ENCODE measurements around the gene TFB1M.

- TF ChIP-seq CTCF (IDR thresholded peaks at IDR 0.05; ENCODE audit: low read length), result no peak
- no peak for TF ChIP-seq EZH2 (IDR thresholded peaks at IDR 0.05; ENCODE audit: borderline replicate concordance, low read length)
Measured at GRCh38 chr6:155347800-155348199, 33.5 kb upstream of the TFB1M start.

Data from OCI-LY1 (cell line).